GM23248 (cell line): ENCODE data around the gene MLLT10. TPM values are rescaled to one million over a fixed set of nuclear protein-coding genes. Genes with fewer than 3 reads are reported as not detected.

Source experiments
- DNase-seq: peaks from one replicate; pipeline ENCODE4 v3.0.0-alpha.2; 2015
- H2AFZ ChIP-seq: fragments of 200-600 bp; sonication (generic); 2 replicates; pipeline ENCODE4 v1.6.1; 2016; ENCODE audit warnings: antibody characterized with exemption
- H3F3A ChIP-seq: fragments of 200-600 bp; sonication (generic); 2 replicates; pipeline ENCODE4 v1.6.1; 2016; ENCODE audit warnings: mild to moderate bottlenecking, antibody characterized with exemption, mixed run types; ENCODE audit not compliant: insufficient read depth
- H3K27ac ChIP-seq: fragments of 200-600 bp; sonication (generic); 2 replicates; pipeline ENCODE4 v1.5.1; 2016; ENCODE audit warnings: mild to moderate bottlenecking
- H3K27me3 ChIP-seq: fragments of 200-600 bp; sonication (generic); replicated peaks from 2 replicates; pipeline ENCODE4 v1.6.1; 2016; ENCODE audit warnings: mild to moderate bottlenecking; ENCODE audit not compliant: insufficient read depth
- H3K36me3 ChIP-seq: fragments of 200-600 bp; sonication (generic); 2 replicates; pipeline ENCODE4 v1.6.1; 2016; ENCODE audit warnings: low read depth, mild to moderate bottlenecking
- H3K4me1 ChIP-seq: fragments of 200-600 bp; sonication (generic); 2 replicates; pipeline ENCODE4 v1.6.1; 2016; ENCODE audit warnings: mild to moderate bottlenecking; ENCODE audit not compliant: insufficient read depth
- H3K4me2 ChIP-seq: fragments of 200-600 bp; sonication (generic); one replicate; pipeline ENCODE4 v1.6.1; 2016; ENCODE audit warnings: mild to moderate bottlenecking; ENCODE audit not compliant: unreplicated experiment
- H3K4me3 ChIP-seq: fragments of 200-600 bp; sonication (generic); 2 replicates; pipeline ENCODE4 v1.5.1; 2016; ENCODE audit warnings: mild to moderate bottlenecking
- H3K79me2 ChIP-seq: fragments of 200-600 bp; sonication (generic); 2 replicates; pipeline ENCODE4 v1.6.1; 2016; ENCODE audit warnings: mild to moderate bottlenecking; ENCODE audit not compliant: insufficient read depth
- H3K9ac ChIP-seq: fragments of 200-600 bp; sonication (generic); 2 replicates; pipeline ENCODE4 v1.6.1; 2016; ENCODE audit warnings: mild to moderate bottlenecking
- H3K9me2 ChIP-seq: fragments of 200-600 bp; sonication (generic); 2 replicates; pipeline ENCODE4 v1.6.1; 2016; ENCODE audit warnings: mixed run types, mild to moderate bottlenecking, moderate library complexity; ENCODE audit not compliant: insufficient read depth
- H3K9me3 ChIP-seq: fragments of 200-600 bp; sonication (generic); one replicate; pipeline ENCODE4 v1.6.1; 2017; ENCODE audit warnings: low read depth
- H4K20me1 ChIP-seq: fragments of 200-600 bp; sonication (generic); 2 replicates; pipeline ENCODE4 v1.6.0; 2016; ENCODE audit not compliant: insufficient read depth
- EZH2 ChIP-seq: fragments of 200-600 bp; sonication (generic); IDR thresholded peaks from 2 replicates; pipeline ENCODE4 v1.6.1; 2018; ENCODE audit warnings: antibody characterized with exemption, mild to moderate bottlenecking; ENCODE audit not compliant: insufficient read depth, poor library complexity, severe bottlenecking
- EZH2phosphoT487 ChIP-seq: fragments of 200-600 bp; sonication (generic); IDR thresholded peaks from 2 replicates; pipeline ENCODE4 v1.6.1; 2018; ENCODE audit warnings: antibody characterized with exemption, moderate library complexity, mild to moderate bottlenecking, low read depth; ENCODE audit not compliant: insufficient read depth
- WGBS, 2 experiments: methylation state at CpG; one replicate each; pipeline ENCODE4 v1.1.6; 2015 to 2017; ENCODE audit warnings: low lambda C conversion rate in 2 of 2, low coverage in 1 of 2; ENCODE audit errors: missing lambda C conversion rate in 2 of 2; 5-methylcytosine and 5-hydroxymethylcytosine counted together
- in situ Hi-C: fragments of 300-500 bp; cut with MboI; formaldehyde crosslinking; loops from 2 replicates; pipeline ENCODE4 v1.15.0; 2020
- polyA plus RNA-seq: library from polyadenylated mRNA; unstranded; fragments of >200 nt; fragmentation: Nextera tagmentation; extraction: Ambion mirVana; gene quantifications from 2 replicates; pipeline ENCODE4 v1.2.1, GENCODE V29; 2016
- total RNA-seq: library from RNA; depleted of rRNA; stranded (reverse); fragments of >200 nt; shearing (Covaris generic); gene quantifications from 2 replicates; pipeline ENCODE4 v1.2.3, GENCODE V29; 2014

MLLT10 gene
- total and polyA plus RNA-seq, 2 experiments from 2014 or later = 8.9 to 19.8 TPM

- DNase-seq = no peak
- no peak overlapping the region for H2AFZ ChIP-seq
- peaks cover 12% of the 10 kb centered on the region for H3F3A ChIP-seq
- no peaks in the 10 kb centered on the region for H3K9me2 ChIP-seq
- no peaks in the 10 kb centered on the region for H3K36me3 ChIP-seq
- no peak overlapping the region for H3K4me3 ChIP-seq
- H3K79me2 ChIP-seq = no peaks in the 10 kb centered on the region
- in situ Hi-C loops = loop anchor here (5.0 to 25.0 kb wide), 3 partner anchors 213 to 737 kb away; no protein-coding TSS in a partner anchor
- no peak overlapping the region for H3K4me2 ChIP-seq
- no peak overlapping the region for H3K27ac ChIP-seq
- 90 to 91% methylated on average over 59 to 72 of the region's 72 CpGs for WGBS, 2 experiments
- no peaks in the 10 kb centered on the region for H3K9me3 ChIP-seq
- H3K4me1 ChIP-seq = no peaks in the 10 kb centered on the region
- no peaks in the 10 kb centered on the region for H4K20me1 ChIP-seq
- H3K27me3 ChIP-seq = no peaks in the 10 kb centered on the region; the same call in 1 of the 2 replicates
- TF ChIP-seq EZH2 = no peak
- TF ChIP-seq EZH2phosphoT487 = no peak
- H3K9ac ChIP-seq = no peak overlapping the region
These were observed 34.1 kb upstream of the MLLT10 start for GRCh38 chr10:21499701-21500577.

DNA sequence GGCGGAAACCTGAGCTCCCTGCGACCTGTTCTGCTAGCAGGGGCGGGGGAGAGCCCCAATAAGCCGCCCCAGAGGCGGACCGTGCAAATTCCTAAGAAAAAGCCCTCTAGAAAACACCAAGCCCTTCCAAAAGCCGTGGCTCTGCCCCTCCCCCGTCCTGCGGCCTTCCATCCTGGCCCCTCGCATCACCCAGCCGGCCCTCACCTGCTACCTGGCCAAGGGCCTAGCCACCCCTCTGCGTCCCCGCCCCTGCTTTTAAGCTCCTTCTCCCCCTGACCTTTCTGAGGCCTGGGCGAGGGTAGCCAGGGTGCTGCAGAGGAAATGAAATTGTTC is 33.5 kb upstream of the MLLT10 start:
- Histone ChIP-seq H3K9me2 (no peaks in the 10 kb centered on the region), H3K9me3 (no peaks in the 10 kb centered on the region), H3K36me3 (no peaks in the 10 kb centered on the region), H3K4me3 (no peak overlapping the region), H3K79me2 (no peaks in the 10 kb centered on the region), H2AFZ (no peak overlapping the region), H3K4me1 (no peaks in the 10 kb centered on the region), H3K27me3 (no peaks in the 10 kb centered on the region; the same call in 1 of the 2 replicates), H4K20me1 (no peaks in the 10 kb centered on the region), H3K9ac (no peak overlapping the region), H3K4me2 (no peak overlapping the region), H3K27ac (no peak overlapping the region), H3F3A (peaks cover 12% of the 10 kb centered on the region)
- no peak for DNase-seq
- in situ Hi-C loops = loop anchor here (25.0 kb wide), 1 partner anchor 737 kb away; no protein-coding TSS in a partner anchor
- TF ChIP-seq EZH2phosphoT487 (no peak), EZH2 (no peak)
- 85% methylated on average over 13 to 14 of the region's 14 CpGs for WGBS, 2 experiments

- Histone ChIP-seq H3K9me3 (no peaks in the 10 kb centered on the region), H3K79me2 (no peaks in the 10 kb centered on the region), H3K4me3 (no peak overlapping the region), H3K36me3 (no peaks in the 10 kb centered on the region), H3K9me2 (no peaks in the 10 kb centered on the region), H4K20me1 (no peaks in the 10 kb centered on the region), H3K27ac (no peak overlapping the region), H3K4me2 (no peak overlapping the region), H2AFZ (no peak overlapping the region), H3K27me3 (no peaks in the 10 kb centered on the region; the same call in 1 of the 2 replicates), H3K9ac (no peak overlapping the region), H3F3A (peaks cover 12% of the 10 kb centered on the region), H3K4me1 (no peaks in the 10 kb centered on the region)
- DNase-seq = no peak
- TF ChIP-seq EZH2phosphoT487 (no peak), EZH2 (no peak)
- WGBS, 2 experiments = 93 to 95% methylated on average over 5 of the region's 5 CpGs
- in situ Hi-C loops = loop anchor here (25.0 kb wide), 1 partner anchor 736 kb away; no protein-coding TSS in a partner anchor
These were observed 32.9 kb upstream of the MLLT10 start for GRCh38 chr10:21501091-21501490.

DNA sequence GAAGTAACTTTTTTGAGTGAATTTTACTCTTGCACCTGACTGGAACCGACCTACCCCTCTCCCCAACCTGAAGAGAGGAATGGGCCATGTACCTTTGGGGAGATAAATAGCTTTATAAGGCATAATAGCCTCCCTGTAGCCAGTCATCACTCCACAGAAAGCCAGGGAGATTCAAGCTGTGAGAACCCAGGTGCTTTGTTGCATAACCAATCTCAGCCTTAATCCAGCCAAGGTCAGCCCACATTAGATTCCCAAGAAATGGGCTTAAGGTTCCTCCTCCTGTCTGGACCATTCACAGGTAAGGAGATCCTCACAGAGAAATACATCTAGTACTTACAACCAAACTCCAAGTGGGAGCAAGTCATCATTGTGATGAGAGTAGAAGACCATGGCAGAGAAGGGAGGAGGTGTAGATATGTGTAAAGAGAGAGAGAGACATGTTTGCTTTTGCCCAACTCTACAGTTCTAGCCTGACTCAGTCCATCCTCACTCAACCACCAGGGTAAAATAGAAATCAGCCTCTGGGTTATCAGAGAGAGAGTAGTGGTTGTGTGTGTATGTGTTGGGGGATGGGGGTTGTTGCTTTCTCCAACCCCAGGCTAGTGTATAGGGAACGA is 32.2 kb upstream of the MLLT10 start:
- no peak overlapping the region for H3K9ac ChIP-seq
- H4K20me1 ChIP-seq = no peaks in the 10 kb centered on the region
- H3K4me2 ChIP-seq = no peak overlapping the region
- no peaks in the 10 kb centered on the region for H3K36me3 ChIP-seq
- no peaks in the 10 kb centered on the region for H3K9me3 ChIP-seq
- H3K9me2 ChIP-seq = no peaks in the 10 kb centered on the region
- no peaks in the 10 kb centered on the region for H3K79me2 ChIP-seq
- DNase-seq = no peak
- no peak overlapping the region for H3K4me3 ChIP-seq
- H3F3A ChIP-seq = peaks cover 12% of the 10 kb centered on the region
- 65 to 79% methylated on average over 2 of the region's 2 CpGs for WGBS, 2 experiments
- H2AFZ ChIP-seq = no peak overlapping the region
- H3K4me1 ChIP-seq = no peaks in the 10 kb centered on the region
- TF ChIP-seq EZH2 = no peak
- TF ChIP-seq EZH2phosphoT487 = no peak
- in situ Hi-C loops = loop anchor here (25.0 kb wide), 1 partner anchor 735 kb away; no protein-coding TSS in a partner anchor
- no peak overlapping the region for H3K27ac ChIP-seq
- no peaks in the 10 kb centered on the region; the same call in 1 of the 2 replicates for H3K27me3 ChIP-seq
